Activated naive CD4-positive, alpha-beta T cell (primary cell): ENCODE measurements around the gene KCNIP2.

Source experiments
- DNase-seq, 4 experiments: peaks; one replicate each; lab custom pipeline; 2025; lab: John Stamatoyannopoulos, UW

KCNIP2 gene

DNA sequence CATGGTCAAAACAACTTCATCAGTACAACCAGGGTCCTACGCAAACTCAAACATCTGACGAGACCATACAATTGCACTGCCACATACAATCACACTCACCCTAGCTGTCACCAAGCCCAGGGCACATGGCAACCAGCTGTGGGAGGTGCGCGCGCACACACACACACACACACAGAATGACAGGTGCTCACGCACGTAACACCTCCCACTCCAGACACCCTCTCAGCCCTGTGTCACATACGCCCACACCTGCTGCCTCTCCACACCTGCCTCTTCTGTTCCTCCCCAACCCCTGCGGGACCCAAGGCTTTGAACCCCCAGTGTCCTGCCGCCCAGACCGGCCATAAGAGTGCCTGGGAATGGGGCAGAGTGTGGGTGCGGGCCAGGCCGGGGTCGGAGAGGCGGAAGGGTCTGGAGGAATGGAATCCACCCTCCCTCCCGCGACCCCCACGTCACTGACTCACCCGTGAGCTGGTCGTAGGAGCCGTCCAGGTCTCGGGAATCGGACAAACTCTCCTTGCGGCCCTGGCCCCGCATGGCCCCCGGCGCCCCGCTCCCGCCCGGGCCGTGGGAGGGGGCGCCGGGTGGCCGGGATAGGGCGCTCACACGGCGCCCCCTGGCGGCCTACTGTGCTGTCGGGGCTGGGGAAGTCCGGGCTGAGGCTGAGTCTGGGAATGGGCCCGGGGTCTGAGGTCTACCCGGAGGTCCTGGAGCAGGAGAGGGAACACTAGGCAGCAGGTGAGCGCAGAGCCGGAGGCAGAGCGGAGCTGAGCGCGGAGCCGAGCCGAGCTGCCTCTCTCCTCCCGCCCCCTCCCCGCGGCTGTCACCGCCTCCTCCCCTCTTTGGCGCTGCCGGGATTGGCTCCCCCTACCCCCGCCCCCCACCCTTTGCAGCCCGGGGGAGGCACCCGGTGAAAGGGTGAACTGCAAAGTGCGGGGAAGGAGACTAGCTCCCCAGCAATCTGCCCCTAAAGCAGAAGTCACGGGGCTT lies at the start of gene KCNIP2:
KCNIP2 (minus strand) TSS at position 769 of the 990 bp plus-strand sequence; CDS start at position 537, 232 bp downstream.
- DNase-seq: peak in 3 of 4 experiments; percentile 13 to 70 (median 26)

DNA sequence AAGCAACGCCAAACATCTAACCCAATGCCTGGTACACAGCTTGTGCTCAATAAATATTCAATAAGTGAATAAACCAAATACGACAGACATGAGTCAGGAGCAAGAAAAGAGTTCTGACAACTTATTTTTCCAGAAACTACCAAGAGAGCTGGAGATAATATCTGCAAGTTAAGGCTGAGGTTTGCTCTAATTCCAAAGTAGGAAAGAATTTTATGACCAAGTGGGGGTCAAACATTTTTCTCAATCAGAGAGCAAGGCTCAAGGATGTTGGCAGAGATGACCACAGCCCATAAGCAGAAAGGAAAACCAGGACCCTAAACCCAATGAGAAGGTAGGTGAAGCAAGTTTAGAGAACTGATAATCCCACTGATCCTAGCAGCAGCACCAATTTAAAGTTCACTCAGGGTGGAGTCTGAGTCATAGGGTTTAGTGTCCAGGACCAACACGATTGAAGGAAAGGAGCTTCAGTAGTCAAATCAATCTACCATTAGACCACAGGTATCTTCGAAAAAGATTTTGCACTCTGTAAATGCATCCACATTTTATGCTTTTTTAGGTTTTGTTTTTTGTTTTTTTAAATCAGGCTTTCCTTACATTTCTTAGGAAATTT lies 49.3 kb upstream of the KCNIP2 start:
- DNase-seq: no peak

DNA sequence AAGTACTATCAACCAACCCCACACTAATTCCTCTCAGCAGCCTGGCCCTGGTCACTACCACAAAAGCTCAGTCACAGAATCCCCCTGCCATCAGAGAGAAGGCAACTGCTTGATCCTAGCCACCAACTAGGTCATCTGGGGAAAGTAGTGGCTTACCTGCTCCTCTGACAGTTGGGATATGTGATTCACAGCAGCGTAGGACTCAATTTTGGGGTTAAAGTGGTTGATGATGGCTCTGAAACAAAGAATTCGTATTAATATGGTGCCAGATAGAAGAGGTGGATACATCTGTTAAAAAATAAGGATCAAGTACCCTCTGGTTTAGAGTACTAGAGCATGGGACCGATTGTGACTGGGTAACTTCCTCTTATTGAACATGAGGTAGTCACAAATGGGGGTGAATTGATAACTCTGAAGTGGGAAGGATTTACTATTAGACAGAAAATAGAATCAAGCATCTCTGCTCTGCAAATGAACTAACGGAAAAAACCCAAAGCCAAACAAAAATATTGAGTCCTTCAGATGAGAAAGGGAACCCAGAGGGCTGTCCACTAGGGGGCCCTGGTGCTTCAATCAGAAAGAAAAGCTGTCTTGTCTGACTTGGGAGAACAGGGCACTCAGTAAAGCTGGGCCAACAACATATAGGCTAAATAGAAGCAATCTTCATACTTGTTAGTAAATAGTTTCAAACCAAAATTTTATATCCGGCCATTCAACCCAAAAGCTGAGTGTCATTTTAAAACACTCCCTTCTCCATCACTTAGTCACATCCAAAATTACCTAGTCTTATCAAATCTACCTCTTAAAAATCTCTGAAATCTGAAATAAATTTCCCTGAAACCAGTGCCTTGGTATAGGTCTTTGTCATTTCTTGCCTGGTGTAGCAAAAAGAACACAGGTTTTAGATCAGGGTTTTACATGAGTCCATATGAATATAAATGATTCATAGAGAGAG lies 45.9 kb upstream of the KCNIP2 start:
- DNase-seq: peak; percentile 6 to 58 (median 42)

- DNase-seq: no peak
Observed at GRCh38 chr10:101888251-101888949, 44.8 kb upstream of the KCNIP2 start.

DNA sequence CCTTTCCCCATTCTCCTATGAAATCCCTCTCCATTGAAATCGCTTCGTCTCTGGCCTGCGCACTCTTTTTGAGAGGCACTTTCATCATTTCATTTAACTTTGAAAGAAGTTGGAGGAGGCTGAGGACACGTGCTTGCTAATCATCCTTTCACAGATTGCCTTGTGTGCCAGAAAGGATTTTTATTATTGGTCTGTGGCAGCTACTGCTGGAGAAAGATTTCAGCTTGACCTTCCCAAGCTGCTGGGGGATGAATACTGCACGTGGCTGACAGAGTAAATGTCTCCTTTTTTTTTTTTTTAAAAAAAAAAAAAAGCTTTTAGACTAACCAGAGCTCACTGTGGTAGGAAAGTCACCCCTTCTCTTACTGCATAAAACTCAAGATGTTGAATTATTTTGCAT lies 44.2 kb upstream of the KCNIP2 start:
- DNase-seq: no peak

DNA sequence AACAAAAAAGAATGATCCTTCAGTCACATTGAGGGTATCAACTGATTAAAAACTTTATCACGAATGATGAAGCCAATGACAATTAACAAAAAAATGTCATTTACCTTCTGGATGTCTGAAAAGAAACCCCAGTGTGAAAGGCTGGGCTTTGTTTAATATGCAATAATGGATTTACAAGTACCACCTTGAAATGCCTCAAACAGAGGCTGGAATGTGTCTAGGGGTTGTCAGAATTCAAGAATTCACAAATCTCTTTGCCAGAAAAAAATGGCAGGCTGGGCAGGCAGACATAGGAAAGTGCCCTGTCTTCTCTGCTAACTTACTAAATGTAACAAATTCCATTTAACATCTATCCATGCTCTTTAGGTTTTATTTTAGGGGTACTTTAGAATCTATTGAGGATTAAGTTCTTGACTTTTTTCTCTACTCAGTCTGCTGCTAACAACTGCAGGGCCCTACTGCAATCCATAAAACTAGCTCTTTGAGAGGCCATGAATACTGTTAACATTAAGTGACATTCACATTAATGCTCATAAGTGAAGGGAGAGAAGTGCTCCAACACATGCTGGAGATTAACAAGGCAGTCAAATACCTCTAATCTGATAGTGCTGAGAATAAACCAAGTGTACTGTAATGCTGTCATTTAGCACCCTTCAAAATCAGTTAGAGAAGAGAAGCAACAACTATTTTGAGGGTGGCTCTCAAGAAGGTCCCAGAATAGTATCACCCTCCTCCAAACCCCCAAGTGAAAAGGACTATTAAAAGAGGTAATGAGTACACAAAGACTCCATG lies 43.1 kb upstream of the KCNIP2 start:
- no peak for DNase-seq

DNA sequence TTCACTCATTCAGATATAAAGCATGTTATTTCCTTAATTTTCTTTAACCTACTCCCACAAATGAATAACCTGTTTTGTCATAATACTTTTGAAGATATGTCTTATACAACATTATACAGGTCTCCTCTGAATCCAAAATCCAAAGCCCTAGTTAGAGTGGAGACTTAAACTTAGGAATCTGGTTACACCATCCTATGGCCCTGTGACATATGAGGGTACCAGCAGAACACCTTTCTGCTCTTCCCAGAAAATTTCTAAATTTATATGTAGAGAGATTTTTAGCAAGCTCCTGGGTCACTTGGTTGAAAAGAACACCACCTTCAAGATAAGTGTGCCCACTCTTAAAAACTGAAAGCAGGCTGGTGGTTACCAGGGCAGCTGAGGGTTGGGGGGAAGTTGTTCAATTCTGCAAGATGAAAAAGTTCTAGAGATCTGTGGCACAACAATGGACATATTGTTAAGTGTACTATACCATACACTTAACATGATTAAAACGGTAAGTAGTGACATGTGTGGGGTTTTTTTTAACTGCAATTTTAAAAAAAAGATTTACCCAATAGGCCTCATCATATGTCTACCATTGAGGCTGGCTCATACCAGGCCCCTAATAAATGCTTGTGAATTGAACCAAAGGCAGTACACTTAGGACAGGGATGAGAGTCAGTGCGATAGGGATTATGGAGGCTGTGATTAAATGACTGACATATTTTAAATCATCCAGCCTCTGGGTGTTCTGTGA lies 37.6 kb upstream of the KCNIP2 start:
- no peak for DNase-seq

DNA sequence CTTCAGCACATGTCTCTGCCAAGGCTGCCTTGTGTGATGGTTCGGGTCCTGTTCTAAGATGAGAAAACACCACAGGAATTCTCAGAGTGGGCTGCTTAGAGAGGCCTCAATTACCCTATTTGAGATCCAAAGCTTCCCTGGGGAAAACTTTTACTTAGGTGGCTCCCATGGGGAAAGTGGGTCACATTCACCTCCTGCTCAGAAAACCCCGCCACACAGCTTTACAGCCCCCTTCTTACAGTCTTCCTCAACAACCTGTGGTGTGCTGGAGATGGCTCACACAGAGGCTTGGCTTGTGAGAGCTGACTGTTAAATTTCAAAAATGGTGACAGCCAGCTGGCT lies 36.6 kb upstream of the KCNIP2 start:
- DNase-seq: no peak

DNA sequence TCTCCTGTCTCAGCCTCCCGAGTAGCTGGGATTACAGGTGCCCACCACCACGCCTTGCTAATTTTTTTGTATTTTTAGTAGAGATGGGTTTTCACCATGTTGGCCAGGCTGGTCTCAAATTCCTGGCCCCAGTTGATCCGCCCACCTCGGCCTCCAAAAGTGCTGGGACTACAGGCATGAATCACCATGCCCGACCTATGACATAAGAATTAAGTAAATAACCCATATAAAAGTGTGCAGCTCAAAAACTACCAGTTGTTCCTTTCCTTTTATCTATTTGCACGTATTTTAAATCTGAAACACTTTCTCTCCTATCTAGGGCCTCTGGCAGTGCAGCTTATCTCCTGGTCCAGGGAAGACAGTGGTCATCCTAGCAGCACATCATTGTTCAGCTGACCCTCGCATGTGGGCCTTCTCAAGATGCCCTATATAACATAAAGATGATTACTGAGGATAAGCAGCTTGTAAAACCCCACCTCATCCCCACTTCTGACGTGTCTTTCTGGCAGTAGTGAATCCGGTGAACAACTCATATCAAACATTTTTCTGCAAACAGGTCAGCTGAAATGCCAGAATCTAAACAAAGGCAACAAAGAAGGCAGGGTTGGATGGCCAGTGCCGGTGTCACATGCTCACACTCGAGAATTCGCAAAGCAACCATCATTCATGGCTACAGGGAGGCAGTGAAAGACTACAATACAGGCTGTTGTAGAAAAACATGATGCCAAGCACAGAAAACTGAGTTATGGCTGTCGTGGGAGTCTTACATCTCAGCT lies 36.0 kb upstream of the KCNIP2 start:
- DNase-seq: no peak

GRCh38 chr10:101878869-101879268 lies 35.3 kb upstream of the KCNIP2 start:
- DNase-seq: no peak

GRCh38 chr10:101875068-101875688 lies 31.6 kb upstream of the KCNIP2 start:
- DNase-seq: no peak

- no peak for DNase-seq
Observed at GRCh38 chr10:101874252-101874651, 30.7 kb upstream of the KCNIP2 start.

DNA sequence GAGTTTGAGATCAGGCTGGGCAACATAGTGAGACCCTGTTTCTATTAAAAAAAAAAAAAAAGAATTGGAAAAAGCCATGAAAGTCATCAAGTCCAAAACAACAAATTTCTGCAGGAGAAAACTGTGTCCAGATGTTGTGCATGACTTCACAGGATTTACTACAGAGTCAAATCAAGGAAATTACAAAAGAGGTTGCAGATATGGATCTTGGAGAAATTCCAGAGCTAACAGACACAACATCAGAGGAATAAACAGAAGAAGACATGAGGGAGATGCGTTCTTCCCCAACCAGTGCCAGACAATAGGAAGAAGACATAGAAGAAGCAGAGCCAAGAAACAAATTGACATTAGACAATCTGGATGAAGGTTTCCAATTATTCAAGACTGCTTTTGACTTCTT lies 24.3 kb upstream of the KCNIP2 start:
- no peak for DNase-seq

DNA sequence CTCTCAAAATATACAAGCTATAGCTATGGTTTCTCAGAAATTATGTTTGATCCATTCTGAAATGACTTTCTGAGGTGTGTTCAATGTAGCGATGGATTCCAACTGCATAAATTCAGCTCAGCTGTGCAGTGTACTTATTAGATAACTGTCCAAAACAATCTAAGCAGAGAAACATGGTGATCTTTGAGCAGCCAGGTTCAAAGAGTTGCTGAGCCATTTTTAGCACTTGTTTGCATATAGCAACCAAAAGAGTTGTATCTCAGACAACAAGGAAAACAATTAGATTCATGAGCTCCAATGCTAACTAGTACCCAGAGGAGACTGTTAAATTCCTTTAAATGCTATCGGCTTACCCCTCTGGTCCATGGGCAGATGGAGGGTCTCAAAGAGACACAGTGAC lies 15.9 kb upstream of the KCNIP2 start:
- no peak for DNase-seq

DNA sequence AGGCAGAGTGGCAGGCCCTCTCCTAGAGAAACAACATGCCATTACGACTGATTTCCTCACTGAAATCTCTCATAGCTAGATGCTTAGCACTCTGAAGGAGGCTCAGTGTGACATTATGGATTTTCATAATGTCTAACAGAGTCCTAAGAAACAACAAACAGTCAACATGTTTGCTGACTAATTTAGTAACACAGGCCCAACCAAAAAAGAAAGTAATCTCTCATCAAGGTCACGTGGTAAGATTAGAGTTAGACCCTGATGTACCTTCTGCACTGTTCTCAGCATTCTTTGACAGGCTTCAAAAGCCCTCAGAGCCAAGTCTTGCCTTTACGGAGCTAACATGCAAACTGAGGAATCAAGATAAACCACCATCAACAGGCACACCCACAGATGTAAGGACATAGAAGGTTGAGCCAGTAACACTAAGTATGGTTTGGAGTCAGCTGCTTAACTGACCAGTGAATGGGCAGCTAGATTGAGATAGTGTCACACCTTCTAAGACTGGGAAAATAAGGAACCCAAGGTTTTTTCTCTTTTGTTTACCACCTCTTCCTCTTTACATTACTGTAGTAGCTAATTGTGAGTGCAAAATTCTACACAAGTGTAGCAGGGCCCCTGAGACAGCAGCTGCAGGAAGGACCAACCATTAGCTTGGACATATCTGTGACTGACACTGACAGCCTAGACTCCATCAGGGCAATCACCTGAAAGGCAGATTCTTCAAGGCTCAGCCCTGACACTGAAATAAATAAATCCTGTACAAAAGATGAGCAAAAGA lies 15.3 kb upstream of the KCNIP2 start:
- DNase-seq: no peak

- no peak for DNase-seq
Observed at GRCh38 chr10:101857802-101858476, 14.3 kb upstream of the KCNIP2 start.

DNA sequence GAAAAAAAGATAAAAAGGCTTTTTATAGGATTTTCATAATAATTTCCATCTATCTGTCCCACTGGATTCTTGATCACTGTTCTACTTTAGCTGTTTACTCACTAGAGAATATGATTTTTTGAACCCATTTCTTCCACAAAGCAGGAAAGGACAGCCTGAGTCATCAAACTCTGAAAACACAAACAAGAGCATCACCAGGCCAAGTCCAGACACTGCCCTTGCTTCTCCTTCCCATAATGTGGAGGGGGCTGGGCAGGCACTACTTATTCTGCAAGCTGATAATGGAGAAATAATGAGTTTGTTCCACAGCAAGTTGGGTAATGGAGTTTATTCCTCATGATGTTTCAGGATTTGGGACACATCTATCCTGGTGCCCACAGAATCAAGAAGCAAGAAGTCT lies 13.0 kb upstream of the KCNIP2 start:
- DNase-seq: no peak
